Measurements from ENCODE around the gene WASHC2C.
"Not testable (repeated sequence)": the region's sequence is repeated elsewhere in the genome, so short reads cannot be mapped to it uniquely, and the experiment has no call there.

WASHC2C gene

GRCh38 chr10:45763037-45763436, 36.0 kb downstream of the WASHC2C start:
- not testable (repeated sequence) for DNase-seq

GRCh38 chr10:45768334-45768733, 41.3 kb downstream of the WASHC2C start:
- not testable (repeated sequence) for DNase-seq

GRCh38 chr10:45771757-45772461, 44.8 kb downstream of the WASHC2C start:
- DNase-seq, result not testable (repeated sequence)

GRCh38 chr10:45786217-45786616, 59.2 kb downstream of the WASHC2C start:
- DNase-seq, result not testable (repeated sequence)

- not testable (repeated sequence) for DNase-seq
These were observed 60.2 kb downstream of the WASHC2C start for GRCh38 chr10:45787212-45787741.

- DNase-seq, result not testable (repeated sequence)
These were observed 62.9 kb downstream of the WASHC2C start for GRCh38 chr10:45789991-45790390.

GRCh38 chr10:45790694-45791426, 63.8 kb downstream of the WASHC2C start:
- DNase-seq, result not testable (repeated sequence)

GRCh38 chr10:45794761-45795160, 67.7 kb downstream of the WASHC2C start:
- DNase-seq, result not testable (repeated sequence)

- DNase-seq, result not testable (repeated sequence)
These were observed 76.3 kb downstream of the WASHC2C start for GRCh38 chr10:45803060-45804010.

- DNase-seq, result not testable (repeated sequence)
These were observed 77.9 kb downstream of the WASHC2C start for GRCh38 chr10:45804996-45805395.

GRCh38 chr10:45809837-45810236, 82.8 kb downstream of the WASHC2C start:
- DNase-seq, result no peak

- no peak for DNase-seq
These were observed 84.0 kb downstream of the WASHC2C start for GRCh38 chr10:45811075-45811474.

GRCh38 chr10:45812959-45813358, 85.9 kb downstream of the WASHC2C start:
- DNase-seq, result not testable (repeated sequence)

- DNase-seq, result not testable (repeated sequence)
These were observed 87.1 kb downstream of the WASHC2C start for GRCh38 chr10:45814146-45814545.

GRCh38 chr10:45817130-45817859, 90.2 kb downstream of the WASHC2C start:
- no peak for DNase-seq

- DNase-seq, result no peak
These were observed 90.8 kb downstream of the WASHC2C start for GRCh38 chr10:45817912-45818311.

- DNase-seq, result no peak
These were observed 92.5 kb downstream of the WASHC2C start for GRCh38 chr10:45819552-45819951.

GRCh38 chr10:45820107-45820830, 93.2 kb downstream of the WASHC2C start:
- not testable (repeated sequence) for DNase-seq

GRCh38 chr10:45822918-45823317, 95.9 kb downstream of the WASHC2C start:
- not testable (repeated sequence) for DNase-seq

All from amniotic stem cell (primary cell).